ENCODE measurements around the gene AFTPH. TPM values are rescaled to one million over a fixed set of nuclear protein-coding genes. Genes with fewer than 3 reads are reported as not detected.

Gene AFTPH
- polyA plus RNA-seq, 1 of the 3 experiments (the other 2 are of a cell fraction) = 7.4 TPM

GRCh38 chr2:64601785-64602391, 77.8 kb downstream of the AFTPH start:
- no peak for DNase-seq
- ChIA-PET POLR2A (no interaction called here), CTCF (interaction anchor here (1.0 kb wide), 1 partner anchor 44 kb away, joined by 5 read pairs; no protein-coding TSS in a partner anchor)
- no peaks in the 10 kb centered on the region for H3K27me3 ChIP-seq (ENCODE audit: insufficient read depth)
- H3K4me1 ChIP-seq (ENCODE audit: control insufficient read depth in 1 of 2, insufficient read depth in 2 of 2, low read depth in 1 of 2, low read length in 1 of 2) = peaks cover 0 to 13% of the 10 kb centered on the region in 2 experiments; a peak in 1 of 4 replicates
- H3K36me3 ChIP-seq (replicated peaks in 1 of 2; ENCODE audit: control insufficient read depth in 1 of 2, insufficient read depth in 2 of 2, low read length in 1 of 2) = no peaks in the 10 kb centered on the region
- no peaks in the 10 kb centered on the region for H3K9me2 ChIP-seq
- no peak overlapping the region for H3K27ac ChIP-seq (ENCODE audit: low read depth in 2 of 2, low read length in 1 of 2)
- no peak for TF ChIP-seq FOXM1 (IDR thresholded peaks at IDR 0.05; ENCODE audit: low read depth)
- H3K79me2 ChIP-seq (ENCODE audit: insufficient read depth) = no peaks in the 10 kb centered on the region
- WGBS (ENCODE audit: low lambda C conversion rate) = 79% methylated on average over 12 of the region's 12 CpGs
- H3K9me3 ChIP-seq = no peaks in the 10 kb centered on the region
- H3K4me3 ChIP-seq (ENCODE audit: low read depth in 2 of 2, low read length in 1 of 2) = no peak overlapping the region
- no peak overlapping the region for H2AFZ ChIP-seq (ENCODE audit: low read depth)
- no peak overlapping the region for H3K9ac ChIP-seq
- no peaks in the 10 kb centered on the region for H4K20me1 ChIP-seq (ENCODE audit: insufficient read depth)
- no peaks in the 10 kb centered on the region for H3F3A ChIP-seq (replicated peaks; ENCODE audit: insufficient read depth)
- H3K4me2 ChIP-seq = no peak overlapping the region

- H3K4me3 ChIP-seq (ENCODE audit: low read depth in 2 of 2, low read length in 1 of 2) = no peak overlapping the region
- H3K79me2 ChIP-seq (ENCODE audit: insufficient read depth) = no peaks in the 10 kb centered on the region
- DNase-seq = no peak
- CTCF ChIA-PET = interaction anchor here (1.0 kb wide), 1 partner anchor 44 kb away, joined by 5 read pairs; no protein-coding TSS in a partner anchor
- no peaks in the 10 kb centered on the region for H3K36me3 ChIP-seq (replicated peaks in 1 of 2; ENCODE audit: control insufficient read depth in 1 of 2, insufficient read depth in 2 of 2, low read length in 1 of 2)
- TF ChIP-seq RXRA (IDR thresholded peaks at IDR 0.05; ENCODE audit: borderline replicate concordance, low read depth) = no peak
- TF ChIP-seq EZH2phosphoT487 (IDR thresholded peaks at IDR 0.05; ENCODE audit: borderline replicate concordance, low read depth) = no peak
- no peak for TF ChIP-seq MAX (IDR thresholded peaks at IDR 0.05; ENCODE audit: low read depth)
- TF ChIP-seq FOXJ3 (CRISPR knock-in tag; IDR thresholded peaks at IDR 0.05) = no peak
- TF ChIP-seq ELF1 (IDR thresholded peaks at IDR 0.05) = no peak
- TF ChIP-seq ZBTB33 (IDR thresholded peaks at IDR 0.05; ENCODE audit: borderline replicate concordance, low read depth) = no peak
- no peak for TF ChIP-seq MEF2A (IDR thresholded peaks at IDR 0.05; ENCODE audit: borderline replicate concordance, low read depth)
- TF ChIP-seq NRF1 (IDR thresholded peaks at IDR 0.05; ENCODE audit: low read depth, low read length) = no peak
- no peak for TF ChIP-seq CTCF (IDR thresholded peaks at IDR 0.05)
- no peak for TF ChIP-seq JUND (IDR thresholded peaks at IDR 0.05)
- TF ChIP-seq TCF12 (IDR thresholded peaks at IDR 0.05) = no peak
- TF ChIP-seq RFX5 (IDR thresholded peaks at IDR 0.05; ENCODE audit: low read length) = no peak
- no peak for TF ChIP-seq MXI1 (IDR thresholded peaks at IDR 0.05; ENCODE audit: low read depth, low read length)
- no peak for TF ChIP-seq TAF1 (IDR thresholded peaks at IDR 0.05; ENCODE audit: borderline replicate concordance, low read depth, low read length)
- no peak overlapping the region for H3K27ac ChIP-seq (ENCODE audit: low read depth in 2 of 2, low read length in 1 of 2)
- H3K4me1 ChIP-seq (ENCODE audit: control insufficient read depth in 1 of 2, insufficient read depth in 2 of 2, low read depth in 1 of 2, low read length in 1 of 2) = peaks cover 0 to 13% of the 10 kb centered on the region in 2 experiments; a peak in 1 of 4 replicates
- no peaks in the 10 kb centered on the region for H3F3A ChIP-seq (replicated peaks; ENCODE audit: insufficient read depth)
- POLR2A ChIA-PET = no interaction called here
- H2AFZ ChIP-seq (ENCODE audit: low read depth) = no peak overlapping the region
- no peaks in the 10 kb centered on the region for H3K27me3 ChIP-seq (ENCODE audit: insufficient read depth)
- H3K4me2 ChIP-seq = no peak overlapping the region
- no peaks in the 10 kb centered on the region for H3K9me3 ChIP-seq
- H3K9me2 ChIP-seq = no peaks in the 10 kb centered on the region
- WGBS (ENCODE audit: low lambda C conversion rate) = 77% methylated on average over 11 of the region's 11 CpGs
- no peak overlapping the region for H3K9ac ChIP-seq
- no peaks in the 10 kb centered on the region for H4K20me1 ChIP-seq (ENCODE audit: insufficient read depth)
Observed at GRCh38 chr2:64602436-64602835, 78.3 kb downstream of the AFTPH start.
